Lower lobe of right lung (tissue), 2 donors: Measurements from ENCODE around the gene SZT2. TPM values are rescaled to one million over a fixed set of nuclear protein-coding genes. Genes with fewer than 3 reads are reported as not detected.

Source experiments
- ATAC-seq, 2 donors: fragments of 200-7000 bp; cut with Tn5 transposase; one replicate each; pipeline ENCODE4 v1.9.1; 2020 to 2022; ENCODE audit warnings: mild to moderate bottlenecking in 2 of 2, moderate library complexity in 2 of 2
- DNase-seq: peaks from one replicate; pipeline ENCODE4 v3.0.0-alpha.2; 2020
- H3K27ac ChIP-seq: fragments of 200-600 bp; one replicate; pipeline ENCODE4 v1.8.0; 2022
- H3K27me3 ChIP-seq: fragments of 200-600 bp; one replicate; pipeline ENCODE4 v1.8.0; 2022; ENCODE audit warnings: low read depth
- H3K36me3 ChIP-seq: fragments of 200-600 bp; one replicate; pipeline ENCODE4 v1.8.0; 2022; ENCODE audit warnings: mild to moderate bottlenecking
- H3K4me1 ChIP-seq: fragments of 200-600 bp; one replicate; pipeline ENCODE4 v1.8.0; 2022
- H3K4me3 ChIP-seq: fragments of 200-600 bp; one replicate; pipeline ENCODE4 v1.8.0; 2022; ENCODE audit warnings: mild to moderate bottlenecking
- H3K9me3 ChIP-seq: fragments of 200-600 bp; one replicate; pipeline ENCODE4 v1.8.0; 2022
- intact Hi-C: fragments of 100-400 bp; cut with DNase I; formaldehyde crosslinking; loops from one replicate; pipeline ENCODE4 v1.11.0; 2022
- total RNA-seq: library from RNA; stranded (reverse); fragmentation: NEBNext Ultra II Directional; extraction: Animal tissue kit (Norgen Biotek cat#: 25700); gene quantifications from one replicate; pipeline ENCODE4 v1.2.1, GENCODE V29; 2021
- TF ChIP-seq, protein P1 (sequence below): fragments of 200-600 bp; IDR thresholded peaks from one replicate; pipeline ENCODE4 v1.8.0; 2022; ENCODE audit warnings: antibody characterized with exemption, mild to moderate bottlenecking
- donor health status: DM: no; HTN: yes; CAD: no; lungs with severe emphysema.

Gene SZT2
- total RNA-seq, 1 donor from 2014 or later = 71.5 TPM

- H3K9me3 ChIP-seq = no peaks in the 10 kb centered on the region
- TF ChIP-seq, protein P1, sequence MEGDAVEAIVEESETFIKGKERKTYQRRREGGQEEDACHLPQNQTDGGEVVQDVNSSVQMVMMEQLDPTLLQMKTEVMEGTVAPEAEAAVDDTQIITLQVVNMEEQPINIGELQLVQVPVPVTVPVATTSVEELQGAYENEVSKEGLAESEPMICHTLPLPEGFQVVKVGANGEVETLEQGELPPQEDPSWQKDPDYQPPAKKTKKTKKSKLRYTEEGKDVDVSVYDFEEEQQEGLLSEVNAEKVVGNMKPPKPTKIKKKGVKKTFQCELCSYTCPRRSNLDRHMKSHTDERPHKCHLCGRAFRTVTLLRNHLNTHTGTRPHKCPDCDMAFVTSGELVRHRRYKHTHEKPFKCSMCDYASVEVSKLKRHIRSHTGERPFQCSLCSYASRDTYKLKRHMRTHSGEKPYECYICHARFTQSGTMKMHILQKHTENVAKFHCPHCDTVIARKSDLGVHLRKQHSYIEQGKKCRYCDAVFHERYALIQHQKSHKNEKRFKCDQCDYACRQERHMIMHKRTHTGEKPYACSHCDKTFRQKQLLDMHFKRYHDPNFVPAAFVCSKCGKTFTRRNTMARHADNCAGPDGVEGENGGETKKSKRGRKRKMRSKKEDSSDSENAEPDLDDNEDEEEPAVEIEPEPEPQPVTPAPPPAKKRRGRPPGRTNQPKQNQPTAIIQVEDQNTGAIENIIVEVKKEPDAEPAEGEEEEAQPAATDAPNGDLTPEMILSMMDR = no peak
- no peak overlapping the region for H3K27ac ChIP-seq
- peaks cover 17% of the 10 kb centered on the region for H3K4me1 ChIP-seq
- no peaks in the 10 kb centered on the region for H3K27me3 ChIP-seq
- no peak overlapping the region for H3K4me3 ChIP-seq
- H3K36me3 ChIP-seq = peaks cover 97% of the 10 kb centered on the region
- no peak for DNase-seq
- no peak for ATAC-seq
- intact Hi-C loops = no loop called here
These were observed 43.2 kb downstream of the SZT2 start for GRCh38 chr1:43432907-43433306.

GRCh38 chr1:43434256-43434655 is 44.6 kb downstream of the SZT2 start:
- DNase-seq (no peak), ATAC-seq (no peak)
- no peaks in the 10 kb centered on the region for H3K9me3 ChIP-seq
- H3K4me3 ChIP-seq = no peak overlapping the region
- TF ChIP-seq, protein P1 = no peak
- intact Hi-C loops = no loop called here
- H3K27ac ChIP-seq = no peak overlapping the region
- peaks cover 17% of the 10 kb centered on the region for H3K4me1 ChIP-seq
- peaks cover 97% of the 10 kb centered on the region for H3K36me3 ChIP-seq
- H3K27me3 ChIP-seq = no peaks in the 10 kb centered on the region

- no peak overlapping the region for H3K4me3 ChIP-seq
- ATAC-seq (peak; percentile 44 to 49), DNase-seq (no peak)
- no peaks in the 10 kb centered on the region for H3K27me3 ChIP-seq
- peak overlapping the region; percentile 31 for H3K27ac ChIP-seq
- H3K4me1 ChIP-seq = peaks cover 17% of the 10 kb centered on the region
- intact Hi-C loops = no loop called here
- TF ChIP-seq, protein P1 = no peak
- H3K9me3 ChIP-seq = no peaks in the 10 kb centered on the region
- peaks cover 97% of the 10 kb centered on the region for H3K36me3 ChIP-seq
These were observed 45.7 kb downstream of the SZT2 start for GRCh38 chr1:43435146-43436145.

GRCh38 chr1:43436371-43436770 is 46.7 kb downstream of the SZT2 start:
- ATAC-seq = no peak
- peaks cover 97% of the 10 kb centered on the region for H3K36me3 ChIP-seq
- H3K4me3 ChIP-seq = no peak overlapping the region
- no peak for DNase-seq
- H3K4me1 ChIP-seq = peaks cover 17% of the 10 kb centered on the region
- intact Hi-C loops = no loop called here
- no peaks in the 10 kb centered on the region for H3K9me3 ChIP-seq
- TF ChIP-seq, protein P1 = no peak
- no peaks in the 10 kb centered on the region for H3K27me3 ChIP-seq
- peak overlapping the region; percentile 13 for H3K27ac ChIP-seq

DNA sequence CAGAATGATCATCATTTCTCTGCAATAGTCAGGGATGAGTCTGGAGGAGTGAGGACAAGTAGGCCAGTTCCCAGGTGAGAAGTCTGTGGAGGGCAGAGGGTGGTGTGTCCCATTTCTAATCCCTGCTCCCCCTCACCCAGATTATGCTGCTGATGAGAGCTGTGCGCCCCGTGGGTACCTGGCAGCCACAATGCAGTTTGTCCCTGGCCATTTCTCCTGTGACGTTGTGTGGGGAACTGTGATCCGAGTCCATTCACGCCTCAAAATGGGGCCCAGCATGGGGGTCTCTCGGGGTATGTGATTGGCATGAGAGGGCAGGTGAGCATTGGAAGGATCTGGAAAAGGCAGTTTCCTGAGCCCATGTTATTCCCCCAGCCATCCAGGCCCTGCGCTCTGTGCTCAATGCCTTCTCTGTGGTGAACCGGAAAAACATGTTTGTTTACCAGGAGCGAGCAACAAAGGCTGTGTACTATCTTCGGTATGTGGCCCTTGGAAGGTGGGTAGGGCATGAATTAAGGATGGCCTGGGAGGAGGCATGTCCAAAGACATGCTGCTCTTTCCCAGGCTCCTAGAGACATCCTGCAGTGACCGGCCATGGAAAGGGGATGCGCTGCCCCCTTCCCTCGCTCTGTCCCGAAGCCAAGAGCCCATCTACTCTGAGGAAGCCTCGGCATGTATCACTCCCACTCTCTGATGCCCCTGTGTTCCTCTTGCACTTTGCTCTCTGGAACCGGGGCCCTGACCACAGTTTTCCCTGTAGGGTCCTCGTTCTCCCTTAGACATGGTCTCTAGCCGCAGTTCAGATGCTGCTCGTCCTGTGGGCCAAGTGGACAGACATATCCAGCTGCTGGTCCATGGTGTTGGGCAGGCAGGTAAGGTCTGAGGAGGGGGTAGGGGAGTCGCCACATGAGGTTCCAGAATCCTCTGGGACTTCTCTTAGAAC is 47.6 kb downstream of the SZT2 start:
- intact Hi-C loops = no loop called here
- DNase-seq (no peak), ATAC-seq (no peak)
- Histone ChIP-seq H3K4me3 (no peak overlapping the region), H3K36me3 (peaks cover 97% of the 10 kb centered on the region), H3K27me3 (no peaks in the 10 kb centered on the region), H3K27ac (no peak overlapping the region), H3K9me3 (no peaks in the 10 kb centered on the region), H3K4me1 (peaks cover 17% of the 10 kb centered on the region)
- TF ChIP-seq, protein P1 = no peak
